Adrenal gland (tissue), 12 donors: ENCODE data around the gene ANXA9. TPM values are rescaled to one million over a fixed set of nuclear protein-coding genes. Genes with fewer than 3 reads are reported as not detected.

Experiments
- DNase-seq, 7 donors: peaks; one replicate each; pipeline ENCODE4 v3.0.0-alpha.2; 2019 to 2020
- H3K27ac ChIP-seq, 5 donors: fragments of 200-600 bp; sonication (generic) in 4 of 5; 1 replicate in 3 of 5; 2 replicates in 2 of 5; pipeline versions ENCODE4 v1.5.1 to v1.8.0; 2016 to 2020; ENCODE audit warnings: mild to moderate bottlenecking in 1 of 5
- H3K27me3 ChIP-seq: fragments of 200-600 bp; 2 replicates; pipeline ENCODE4 v1.8.0; 2021
- H3K36me3 ChIP-seq, 2 donors: fragments of 200-600 bp; replicated peaks in 1 of 2; 1 replicate in 1 of 2; 2 replicates in 1 of 2; pipeline versions ENCODE4 v1.5.1 to v1.8.0; 2018 to 2022
- H3K4me1 ChIP-seq, 2 donors: fragments of 200-600 bp; replicated peaks in 1 of 2; 1 replicate in 1 of 2; 2 replicates in 1 of 2; pipeline versions ENCODE4 v1.5.1 to v1.8.0; 2018 to 2021
- H3K4me3 ChIP-seq, 4 donors: fragments of 200-600 bp; sonication (generic) in 3 of 4; one replicate each; pipeline ENCODE4 v1.5.1; 2016 to 2018
- H3K9me3 ChIP-seq, 3 donors: fragments of 200-600 bp; sonication (generic) in 1 of 3; replicated peaks in 1 of 3; 1 replicate in 2 of 3; 2 replicates in 1 of 3; pipeline versions ENCODE4 v1.5.1 to v1.8.0; 2016 to 2021
- CTCF ChIP-seq, 6 experiments: fragments of 450-650 bp in 4 of 6; fragments of 200-600 bp in 2 of 6; sonication (generic) in 1 of 6; IDR thresholded peaks; 1 replicate in 5 of 6; 2 replicates in 1 of 6; pipeline versions ENCODE4 v1.5.1 to v1.8.0; 2016 to 2021; ENCODE audit warnings: antibody characterized with exemption in 6 of 6, mild to moderate bottlenecking in 2 of 6, moderate library complexity in 1 of 6
- POLR2A ChIP-seq, 2 donors: fragments of 450-650 bp; IDR thresholded peaks; one replicate each; pipeline ENCODE4 v1.6.1; 2017; ENCODE audit warnings: antibody characterized with exemption in 2 of 2, mild to moderate bottlenecking in 2 of 2, moderate library complexity in 1 of 2
- WGBS, 4 donors: extraction: QIAGEN DNeasy Blood & Tissue Kit in 2 of 4; methylation state at CpG; one replicate each; pipeline versions ENCODE4 v1.1.5 to v1.1.7; 2013 to 2017; 5-methylcytosine and 5-hydroxymethylcytosine counted together
- intact Hi-C, 2 donors: fragments of 100-400 bp; cut with DNase I; formaldehyde crosslinking; loops; one replicate each; pipeline versions ENCODE4 v1.14.1 to v1.15.0; 2022 to 2023
- polyA plus RNA-seq, 3 donors: library from polyadenylated mRNA; stranded (reverse); fragments of 200-250 nt in 2 of 3; fragments of 350-450 nt in 1 of 3; fragmentation: Illumina TruSeq in 1 of 3; extraction: RNeasy Lipid Tissue Mini Kit (QIAGEN cat#74804) in 1 of 3; gene quantifications; one replicate each; pipeline ENCODE4 v1.2.3, GENCODE V29; 2013 to 2014
- total RNA-seq, 9 donors: library from RNA; depleted of rRNA in 4 of 9; stranded (reverse); fragments of >200 nt in 4 of 9; fragments of 120-200 nt in 1 of 9; fragmentation: NEBNext Ultra II Directional in 1 of 9; extraction: Animal tissue kit (Norgen Biotek cat#: 25700) in 1 of 9; gene quantifications; one replicate each; pipeline versions ENCODE4 v1.1.0 to v1.2.4, GENCODE V29; 2013 to 2023
- donor health status: healthy with polysubstance abuse.
- donor health status: Bipolar disorder and iron deficiency.
- donor health status: DM: yes; HTN: yes; CAD: no.
- donor health status: DM: no; HTN: no; CAD: no.
- donor health status: DM: no; HTN: no; CAD: no.
- donor health status: DM: yes; HTN: yes; CAD: no.

Gene ANXA9
- total and polyA plus RNA-seq, 12 donors = 0.18 to 3.2 (median 0.45) TPM

GRCh38 chr1:151009674-151010345, 27.7 kb downstream of the ANXA9 start:
- Histone ChIP-seq H3K36me3 (no peaks in the 10 kb centered on the region), H3K27me3 (no peaks in the 10 kb centered on the region), H3K27ac (peak overlapping the region in 1 of 5 donors; percentile 95), H3K4me3 (no peak overlapping the region), H3K4me1 (peaks cover 24 to 63% of the 10 kb centered on the region in 2 donors), H3K9me3 (no peaks in the 10 kb centered on the region)
- no peak for DNase-seq
- TF ChIP-seq CTCF (IDR thresholded peaks at IDR 0.05) (no peak), POLR2A (IDR thresholded peaks at IDR 0.05) (no peak)
- 97 to 98% (median 97%) methylated on average over 8 of the region's 8 CpGs for WGBS, 4 donors
- intact Hi-C loops = no loop called here

GRCh38 chr1:151010346-151010726, 28.2 kb downstream of the ANXA9 start:
- no peaks in the 10 kb centered on the region for H3K27me3 ChIP-seq
- no peaks in the 10 kb centered on the region for H3K9me3 ChIP-seq
- H3K4me3 ChIP-seq = no peak overlapping the region
- DNase-seq = no peak
- TF ChIP-seq POLR2A (IDR thresholded peaks at IDR 0.05) = no peak
- no peak for TF ChIP-seq CTCF (IDR thresholded peaks at IDR 0.05)
- H3K36me3 ChIP-seq = no peaks in the 10 kb centered on the region
- WGBS, 4 donors = 85 to 90% (median 89%) methylated on average over 3 of the region's 3 CpGs
- H3K4me1 ChIP-seq = peaks cover 19 to 58% of the 10 kb centered on the region in 2 donors
- no peak overlapping the region for H3K27ac ChIP-seq
- intact Hi-C loops = no loop called here

- peaks cover 17 to 53% of the 10 kb centered on the region in 2 donors for H3K4me1 ChIP-seq
- H3K9me3 ChIP-seq = no peaks in the 10 kb centered on the region
- 62 to 74% (median 67%) methylated on average over 4 of the region's 4 CpGs for WGBS, 4 donors
- intact Hi-C loops = no loop called here
- no peaks in the 10 kb centered on the region for H3K27me3 ChIP-seq
- H3K36me3 ChIP-seq = no peaks in the 10 kb centered on the region
- no peak overlapping the region for H3K4me3 ChIP-seq
- no peak for DNase-seq
- TF ChIP-seq CTCF (IDR thresholded peaks at IDR 0.05) (no peak), POLR2A (IDR thresholded peaks at IDR 0.05) (no peak)
- H3K27ac ChIP-seq = peak overlapping the region in 1 of 5 donors; percentile 74
Observed at GRCh38 chr1:151011154-151011850, 29.2 kb downstream of the ANXA9 start.

GRCh38 chr1:151012684-151013471, 30.8 kb downstream of the ANXA9 start:
- peak in 3 of 7 donors; percentile 19 to 42 (median 41) for DNase-seq
- Histone ChIP-seq H3K9me3 (no peaks in the 10 kb centered on the region), H3K27me3 (no peaks in the 10 kb centered on the region), H3K4me1 (peaks cover 5 to 41% of the 10 kb centered on the region in 2 donors), H3K27ac (peak overlapping the region in 3 of 5 donors; percentile 30 to 74 (median 63)), H3K4me3 (no peak overlapping the region), H3K36me3 (peaks cover 0 to 2% of the 10 kb centered on the region in 2 donors)
- TF ChIP-seq CTCF (IDR thresholded peaks at IDR 0.05) (no peak), POLR2A (IDR thresholded peaks at IDR 0.05) (no peak)
- intact Hi-C loops = no loop called here
- WGBS, 4 donors = 89 to 93% (median 91%) methylated on average over 14 of the region's 14 CpGs
